H1 (cell line): ENCODE results near the gene DDOST. TPM values are rescaled to one million over a fixed set of nuclear protein-coding genes. Genes with fewer than 3 reads are reported as not detected.

Experiments
- polyA plus RNA-seq, 7 experiments: library from polyadenylated mRNA; depleted of rRNA in 3 of 7; stranded (reverse) in 5 of 7; unstranded in 2 of 7; fragments of >200 nt in 5 of 7; fragments of 200-250 nt in 2 of 7; gene quantifications; 1 replicate in 5 of 7; 2 replicates in 1 of 7; 4 replicates in 1 of 7; pipeline versions ENCODE4 v1.2.1 to v1.2.3, GENCODE V29; 2011 to 2013; ENCODE audit warnings: missing spikeins in 2 of 7, mixed read lengths in 2 of 7
- total RNA-seq: library from RNA; stranded (reverse); fragmentation: NEBNext Ultra II Directional; extraction: Animal tissue kit (Norgen Biotek cat#: 25700); gene quantifications from 2 replicates; pipeline ENCODE4 v1.2.1, GENCODE V29; 2021
- TF ChIP-seq, protein P1 (sequence below): IDR thresholded peaks from 2 replicates; pipeline ENCODE4 v1.6.1; 2012; ENCODE audit warnings: inconsistent platforms

DDOST gene
- total and polyA plus RNA-seq, 2 of the 8 experiments (the other 6 are each of a cell fraction or from before 2014, with no cell fraction given): 253 to 336 TPM

DNA sequence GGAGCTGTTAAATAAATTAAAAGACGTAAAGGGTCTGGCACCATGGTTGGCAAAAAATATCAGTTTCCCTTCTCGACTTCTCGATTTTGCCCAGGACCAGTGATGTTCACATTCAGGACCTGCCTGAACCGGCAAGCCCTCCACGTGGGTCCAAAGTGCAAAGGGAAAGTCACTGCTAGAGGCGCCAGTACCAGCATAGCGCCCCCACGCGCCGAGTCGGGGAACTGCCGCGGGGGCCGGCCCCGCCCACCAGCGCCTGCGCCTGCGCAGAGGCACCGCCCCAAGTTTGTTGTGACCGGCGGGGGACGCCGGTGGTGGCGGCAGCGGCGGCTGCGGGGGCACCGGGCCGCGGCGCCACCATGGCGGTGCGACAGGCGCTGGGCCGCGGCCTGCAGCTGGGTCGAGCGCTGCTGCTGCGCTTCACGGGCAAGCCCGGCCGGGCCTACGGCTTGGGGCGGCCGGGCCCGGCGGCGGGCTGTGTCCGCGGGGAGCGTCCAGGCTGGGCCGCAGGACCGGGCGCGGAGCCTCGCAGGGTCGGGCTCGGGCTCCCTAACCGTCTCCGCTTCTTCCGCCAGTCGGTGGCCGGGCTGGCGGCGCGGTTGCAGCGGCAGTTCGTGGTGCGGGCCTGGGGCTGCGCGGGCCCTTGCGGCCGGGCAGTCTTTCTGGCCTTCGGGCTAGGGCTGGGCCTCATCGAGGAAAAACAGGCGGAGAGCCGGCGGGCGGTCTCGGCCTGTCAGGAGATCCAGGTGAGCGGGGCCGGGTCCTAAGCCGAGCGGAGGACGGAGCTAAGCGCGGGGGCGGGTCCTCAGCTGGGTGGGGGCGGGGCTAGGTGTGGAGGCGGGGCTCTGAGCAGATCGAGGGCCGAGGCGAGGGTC is 27.7 kb downstream of the DDOST start, which contains the start of gene PINK1 (continued):
- TF ChIP-seq, protein P1, sequence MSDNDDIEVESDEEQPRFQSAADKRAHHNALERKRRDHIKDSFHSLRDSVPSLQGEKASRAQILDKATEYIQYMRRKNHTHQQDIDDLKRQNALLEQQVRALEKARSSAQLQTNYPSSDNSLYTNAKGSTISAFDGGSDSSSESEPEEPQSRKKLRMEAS: peak; percentile 97
